Mesendoderm (in vitro differentiated cells): ENCODE measurements around the gene SLIT3.

Experiments used
- DNase-seq: peaks from one replicate; pipeline ENCODE4 v3.0.0; 2013
- H2AK5ac ChIP-seq: 2 replicates; pipeline ENCODE4 v1.6.1; 2013; ENCODE audit warnings: low read length, inconsistent platforms
- H2BK120ac ChIP-seq: 2 replicates; pipeline ENCODE4 v1.6.1; 2013; ENCODE audit warnings: low read depth, mild to moderate bottlenecking, low read length, moderate library complexity, mixed read lengths
- H2BK15ac ChIP-seq: replicated peaks from 2 replicates; pipeline ENCODE4 v1.6.1; 2013; ENCODE audit warnings: low read depth, mild to moderate bottlenecking, moderate library complexity
- H2BK5ac ChIP-seq: 2 replicates; pipeline ENCODE4 v1.6.1; 2013; ENCODE audit warnings: low read length, inconsistent platforms
- H3K18ac ChIP-seq: 2 replicates; pipeline ENCODE4 v1.6.1; 2013; ENCODE audit warnings: mild to moderate bottlenecking, low read length, mixed read lengths
- H3K23ac ChIP-seq: one replicate; pipeline ENCODE4 v1.6.1; 2013; ENCODE audit warnings: low read length
- H3K27ac ChIP-seq: 2 replicates; pipeline ENCODE4 v1.5.1; 2013; ENCODE audit warnings: low read depth, mild to moderate bottlenecking, inconsistent platforms, low read length, moderate library complexity
- H3K27me3 ChIP-seq: 2 replicates; pipeline ENCODE4 v1.6.1; 2013; ENCODE audit warnings: low read length, control low read depth, mild to moderate bottlenecking, inconsistent platforms; ENCODE audit not compliant: insufficient read depth, poor library complexity
- H3K36me3 ChIP-seq: 2 replicates; pipeline ENCODE4 v1.6.1; 2013; ENCODE audit warnings: low read length, inconsistent platforms; ENCODE audit not compliant: control insufficient read depth, insufficient read depth
- H3K4ac ChIP-seq: one replicate; pipeline ENCODE4 v1.6.1; 2013; ENCODE audit warnings: low read depth, mild to moderate bottlenecking, low read length, moderate library complexity
- H3K4me1 ChIP-seq: 2 replicates; pipeline ENCODE4 v1.6.1; 2013; ENCODE audit warnings: low read depth, low read length, inconsistent platforms; ENCODE audit not compliant: control insufficient read depth
- H3K4me2 ChIP-seq: 2 replicates; pipeline ENCODE4 v1.6.1; 2013; ENCODE audit warnings: low read length
- H3K4me3 ChIP-seq: 2 replicates; pipeline ENCODE4 v1.5.1; 2013; ENCODE audit warnings: mild to moderate bottlenecking, low read length
- H3K56ac ChIP-seq: one replicate; pipeline ENCODE4 v1.6.1; 2013; ENCODE audit warnings: low read length
- H3K79me1 ChIP-seq: 2 replicates; pipeline ENCODE4 v1.6.1; 2013; ENCODE audit warnings: low read length, inconsistent platforms
- H3K79me2 ChIP-seq: 2 replicates; pipeline ENCODE4 v1.6.1; 2013; ENCODE audit warnings: mild to moderate bottlenecking, low read length; ENCODE audit not compliant: control insufficient read depth, insufficient read depth
- H3K9ac ChIP-seq: 2 replicates; pipeline ENCODE4 v1.6.1; 2013; ENCODE audit warnings: low read length, inconsistent platforms
- H4K5ac ChIP-seq: one replicate; pipeline ENCODE4 v1.6.1; 2013; ENCODE audit warnings: low read length
- H4K8ac ChIP-seq: one replicate; pipeline ENCODE4 v1.6.1; 2013; ENCODE audit warnings: low read depth, mild to moderate bottlenecking, control low read depth, low read length, moderate library complexity
- WGBS: extraction: QIAGEN DNeasy Blood & Tissue Kit; methylation state at CpG from one replicate; pipeline ENCODE4 v1.1.7; 2013; ENCODE audit warnings: low lambda C conversion rate, missing lambda C conversion rate; ENCODE audit not compliant: insufficient coverage; ENCODE audit errors: extremely low coverage; 5-methylcytosine and 5-hydroxymethylcytosine counted together

The SLIT3 gene

GRCh38 chr5:168810641-168811040, 490.3 kb downstream of the SLIT3 start:
- H3K4me3 ChIP-seq, result no peak overlapping the region
- WGBS, result no CpG with 5 or more reads among the region's 4 CpGs
- no peak overlapping the region for H3K4ac ChIP-seq
- H3K9ac ChIP-seq, result no peak overlapping the region
- H3K79me1 ChIP-seq, result no peaks in the 10 kb centered on the region
- H3K56ac ChIP-seq, result peak overlapping the region; percentile 38
- H3K79me2 ChIP-seq, result no peaks in the 10 kb centered on the region
- no peaks in the 10 kb centered on the region for H3K36me3 ChIP-seq
- H3K4me1 ChIP-seq, result peaks cover 2% of the 10 kb centered on the region
- H4K8ac ChIP-seq, result no peak overlapping the region
- DNase-seq, result no peak
- H2BK120ac ChIP-seq, result no peak overlapping the region
- no peak overlapping the region for H3K4me2 ChIP-seq
- no peak overlapping the region for H2BK15ac ChIP-seq
- no peak overlapping the region for H2AK5ac ChIP-seq
- H2BK5ac ChIP-seq, result no peak overlapping the region
- H3K18ac ChIP-seq, result no peak overlapping the region
- no peak overlapping the region for H3K27ac ChIP-seq
- no peak overlapping the region for H3K23ac ChIP-seq
- H3K27me3 ChIP-seq, result no peaks in the 10 kb centered on the region
- H4K5ac ChIP-seq, result no peak overlapping the region

DNA sequence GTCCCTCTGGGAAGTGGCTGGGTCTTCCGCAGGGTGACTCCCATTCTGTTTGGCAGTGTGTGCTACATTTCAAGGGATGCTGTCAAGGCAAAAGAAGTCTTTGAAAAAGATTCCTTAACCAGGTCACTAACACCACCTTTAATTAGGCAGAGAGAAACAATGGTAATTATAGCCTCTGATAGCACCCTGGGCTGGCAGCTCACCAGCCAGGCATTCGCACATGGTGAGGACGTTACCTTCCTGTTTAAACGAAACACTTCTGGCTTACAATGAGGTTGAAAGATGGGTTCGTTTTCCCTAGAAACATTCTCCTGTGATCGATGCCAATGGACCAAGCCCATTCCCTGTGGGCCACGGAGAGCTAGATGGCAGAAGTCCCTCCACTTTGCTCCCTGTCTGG, 491.7 kb downstream of the SLIT3 start:
- Histone ChIP-seq H3K56ac (peak overlapping the region; percentile 38), H4K5ac (no peak overlapping the region), H4K8ac (no peak overlapping the region), H3K27me3 (no peaks in the 10 kb centered on the region), H3K9ac (no peak overlapping the region), H3K79me2 (no peaks in the 10 kb centered on the region), H3K79me1 (no peaks in the 10 kb centered on the region), H3K4me3 (no peak overlapping the region), H3K4me1 (peaks cover 2% of the 10 kb centered on the region), H3K4me2 (no peak overlapping the region), H3K18ac (no peak overlapping the region), H3K36me3 (no peaks in the 10 kb centered on the region), H2BK5ac (peak overlapping the region; percentile 15), H2AK5ac (no peak overlapping the region), H3K27ac (no peak overlapping the region), H2BK15ac (no peak overlapping the region), H3K4ac (no peak overlapping the region), H2BK120ac (no peak overlapping the region), H3K23ac (no peak overlapping the region)
- peak; percentile 39 for DNase-seq
- no CpG with 5 or more reads among the region's 7 CpGs for WGBS

- Histone ChIP-seq H4K8ac (no peak overlapping the region), H2BK120ac (no peak overlapping the region), H2BK5ac (no peak overlapping the region), H3K23ac (no peak overlapping the region), H3K4me2 (no peak overlapping the region), H3K4ac (no peak overlapping the region), H2BK15ac (no peak overlapping the region), H3K27ac (no peak overlapping the region), H3K79me2 (no peaks in the 10 kb centered on the region), H2AK5ac (no peak overlapping the region), H3K4me3 (no peak overlapping the region), H3K9ac (no peak overlapping the region), H3K79me1 (no peaks in the 10 kb centered on the region), H3K56ac (no peak overlapping the region), H3K36me3 (no peaks in the 10 kb centered on the region), H3K18ac (no peak overlapping the region), H4K5ac (no peak overlapping the region), H3K4me1 (peaks cover 2% of the 10 kb centered on the region), H3K27me3 (no peaks in the 10 kb centered on the region)
- no peak for DNase-seq
- no CpG with 5 or more reads among the region's 3 CpGs for whole genome bisulfite sequencing
These were observed 492.8 kb downstream of the SLIT3 start for GRCh38 chr5:168808051-168808616.

GRCh38 chr5:168807287-168807686, 493.7 kb downstream of the SLIT3 start:
- no peak overlapping the region for H2BK15ac ChIP-seq
- H3K4me3 ChIP-seq, result no peak overlapping the region
- H3K56ac ChIP-seq, result no peak overlapping the region
- H3K18ac ChIP-seq, result no peak overlapping the region
- H2AK5ac ChIP-seq, result no peak overlapping the region
- no peak overlapping the region for H3K27ac ChIP-seq
- DNase-seq, result no peak
- H3K79me2 ChIP-seq, result no peaks in the 10 kb centered on the region
- H4K8ac ChIP-seq, result no peak overlapping the region
- H4K5ac ChIP-seq, result no peak overlapping the region
- no peaks in the 10 kb centered on the region for H3K36me3 ChIP-seq
- no peak overlapping the region for H3K23ac ChIP-seq
- H2BK5ac ChIP-seq, result no peak overlapping the region
- H3K27me3 ChIP-seq, result no peaks in the 10 kb centered on the region
- no peaks in the 10 kb centered on the region for H3K79me1 ChIP-seq
- peaks cover 2% of the 10 kb centered on the region for H3K4me1 ChIP-seq
- H3K4me2 ChIP-seq, result no peak overlapping the region
- no peak overlapping the region for H3K9ac ChIP-seq
- H2BK120ac ChIP-seq, result no peak overlapping the region
- H3K4ac ChIP-seq, result no peak overlapping the region

GRCh38 chr5:168803541-168803940, 497.4 kb downstream of the SLIT3 start:
- Histone ChIP-seq H3K27ac (no peak overlapping the region), H2BK120ac (no peak overlapping the region), H3K4me2 (no peak overlapping the region), H3K79me2 (no peaks in the 10 kb centered on the region), H3K4me1 (no peaks in the 10 kb centered on the region), H3K56ac (no peak overlapping the region), H3K9ac (no peak overlapping the region), H3K23ac (no peak overlapping the region), H4K5ac (no peak overlapping the region), H2BK15ac (no peak overlapping the region), H3K79me1 (no peaks in the 10 kb centered on the region), H3K27me3 (no peaks in the 10 kb centered on the region), H3K36me3 (no peaks in the 10 kb centered on the region), H2AK5ac (no peak overlapping the region), H3K4ac (no peak overlapping the region), H3K18ac (no peak overlapping the region), H4K8ac (no peak overlapping the region), H3K4me3 (no peak overlapping the region), H2BK5ac (no peak overlapping the region)
- no peak for DNase-seq
- WGBS, result no CpG with 5 or more reads among the region's 4 CpGs

GRCh38 chr5:168802337-168802736, 498.6 kb downstream of the SLIT3 start:
- no peaks in the 10 kb centered on the region for H3K79me1 ChIP-seq
- no peak overlapping the region for H3K4me2 ChIP-seq
- H2AK5ac ChIP-seq, result no peak overlapping the region
- H3K27me3 ChIP-seq, result no peaks in the 10 kb centered on the region
- no peak overlapping the region for H2BK120ac ChIP-seq
- H4K8ac ChIP-seq, result no peak overlapping the region
- no peak overlapping the region for H3K4ac ChIP-seq
- no peak overlapping the region for H3K23ac ChIP-seq
- no peak overlapping the region for H3K18ac ChIP-seq
- no peak overlapping the region for H3K4me3 ChIP-seq
- H2BK5ac ChIP-seq, result no peak overlapping the region
- H3K56ac ChIP-seq, result no peak overlapping the region
- H2BK15ac ChIP-seq, result no peak overlapping the region
- no CpG with 5 or more reads among the region's 6 CpGs for WGBS
- no peak overlapping the region for H4K5ac ChIP-seq
- H3K4me1 ChIP-seq, result no peaks in the 10 kb centered on the region
- no peaks in the 10 kb centered on the region for H3K36me3 ChIP-seq
- no peaks in the 10 kb centered on the region for H3K79me2 ChIP-seq
- no peak overlapping the region for H3K27ac ChIP-seq
- no peak overlapping the region for H3K9ac ChIP-seq
- no peak for DNase-seq
